GM18505 (cell line): ENCODE data around the gene MPP1.

ENCODE experiments used
- ATAC-seq: cut with Tn5 transposase; IDR thresholded peaks from one replicate; pipeline ENCODE4 v1.9.1; 2021; ENCODE audit not compliant: unreplicated experiment
- POLR2A ChIP-seq: IDR thresholded peaks from 4 replicates; pipeline ENCODE4 v1.6.1; 2011; ENCODE audit warnings: borderline replicate concordance; ENCODE audit not compliant: insufficient read depth, insufficient read length; ENCODE audit errors: extremely low read depth

MPP1 gene

GRCh38 chrX:154804261-154804956 lies 876 bp downstream of the MPP1 start:
- ATAC-seq, result no peak
- no peak for TF ChIP-seq POLR2A

GRCh38 chrX:154802947-154803346 lies 2.3 kb downstream of the MPP1 start:
- no peak for TF ChIP-seq POLR2A
- no peak for ATAC-seq

- ATAC-seq, result no peak
- no peak for TF ChIP-seq POLR2A
Observed at GRCh38 chrX:154800478-154801210, 4.6 kb downstream of the MPP1 start.

GRCh38 chrX:154799556-154800348 lies 5.5 kb downstream of the MPP1 start:
- no peak for TF ChIP-seq POLR2A
- no peak for ATAC-seq

- TF ChIP-seq POLR2A, result no peak
- no peak for ATAC-seq
Observed at GRCh38 chrX:154797006-154797405, 8.3 kb downstream of the MPP1 start.

GRCh38 chrX:154795016-154795415 lies 10.3 kb downstream of the MPP1 start:
- no peak for ATAC-seq

GRCh38 chrX:154793084-154793795 lies 12.0 kb downstream of the MPP1 start:
- ATAC-seq, result no peak
- no peak for TF ChIP-seq POLR2A

More at GRCh38 chrX:154795016-154795415, 10.3 kb downstream of the MPP1 start:
- TF ChIP-seq POLR2A, result no peak

- ATAC-seq, result no peak
- no peak for TF ChIP-seq POLR2A
Observed at GRCh38 chrX:154791939-154792338, 13.3 kb downstream of the MPP1 start.

GRCh38 chrX:154791467-154791866 lies 13.8 kb downstream of the MPP1 start:
- no peak for TF ChIP-seq POLR2A
- no peak for ATAC-seq

GRCh38 chrX:154785716-154786115 lies 19.6 kb downstream of the MPP1 start:
- no peak for ATAC-seq
- TF ChIP-seq POLR2A, result no peak

GRCh38 chrX:154784149-154784995 lies 20.9 kb downstream of the MPP1 start:
- no peak for ATAC-seq
- TF ChIP-seq POLR2A, result no peak

GRCh38 chrX:154780968-154781367 lies 24.3 kb downstream of the MPP1 start:
- ATAC-seq, result no peak
- TF ChIP-seq POLR2A, result no peak
